Fibroblast of skin of abdomen (primary cell): ENCODE data around the gene CSK.

Source experiments
- DNase-seq: peaks from one replicate; pipeline ENCODE4 v3.0.0-alpha.2; 2013

The CSK gene

GRCh38 chr15:74802862-74803447 lies 21.1 kb downstream of the CSK start:
- DNase-seq, result no peak

GRCh38 chr15:74804935-74805334 lies 23.1 kb downstream of the CSK start:
- DNase-seq, result no peak

DNA sequence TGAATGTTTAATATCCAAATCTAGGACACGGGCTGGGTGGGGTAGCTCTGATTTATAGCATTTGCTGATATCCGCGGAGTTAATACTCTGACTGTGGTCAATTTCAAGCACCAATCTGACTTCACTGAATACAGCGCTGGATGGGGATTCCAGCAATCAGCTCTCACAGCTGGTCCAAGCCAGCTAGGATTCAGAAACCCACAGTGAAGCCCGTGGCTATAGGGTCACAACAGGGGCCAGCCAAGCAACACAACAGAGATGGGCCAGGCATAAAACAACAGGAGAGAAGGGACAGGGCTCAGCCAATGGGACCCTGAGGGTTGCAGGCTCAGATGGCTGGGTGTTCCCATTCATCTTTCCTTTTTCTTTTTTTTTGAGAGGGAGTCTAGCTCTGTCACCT lies 25.4 kb downstream of the CSK start:
- no peak for DNase-seq

DNA sequence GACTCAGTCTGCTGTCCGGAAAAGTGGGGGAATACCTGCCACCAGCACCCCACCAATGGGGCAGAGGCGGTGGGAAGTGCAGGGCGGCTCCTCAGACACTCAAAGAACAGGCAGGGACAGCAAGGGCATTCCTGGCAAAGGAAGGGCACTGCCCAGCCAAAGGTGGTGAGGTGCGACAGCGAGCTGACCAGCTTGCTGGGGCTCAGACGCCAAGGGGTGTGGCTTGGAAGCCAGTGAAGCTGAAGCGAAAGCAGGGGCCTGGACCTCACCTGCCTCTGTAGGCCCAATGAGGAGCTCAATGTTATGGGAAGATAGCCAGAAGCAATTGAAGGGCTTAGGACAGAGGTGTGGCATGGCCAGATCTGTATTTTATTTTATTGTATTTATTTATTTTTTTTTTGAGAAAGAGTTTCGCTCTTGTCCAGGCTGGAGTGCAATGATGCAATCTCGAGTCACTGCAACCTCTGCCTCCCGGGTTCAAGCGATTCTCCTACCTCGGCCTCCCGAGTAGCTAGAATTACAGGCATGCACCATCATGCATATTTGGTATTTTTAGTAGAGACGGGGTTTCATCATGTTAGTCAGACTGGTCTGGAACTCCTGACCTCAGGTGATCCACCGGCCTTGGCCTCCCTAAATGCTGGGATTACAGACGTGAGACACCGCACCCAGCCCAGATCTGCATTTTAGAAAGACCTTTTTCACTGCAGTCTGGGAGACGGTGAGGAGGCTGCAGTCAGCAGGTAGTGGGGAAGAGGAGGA lies 26.4 kb downstream of the CSK start:
- DNase-seq, result no peak

DNA sequence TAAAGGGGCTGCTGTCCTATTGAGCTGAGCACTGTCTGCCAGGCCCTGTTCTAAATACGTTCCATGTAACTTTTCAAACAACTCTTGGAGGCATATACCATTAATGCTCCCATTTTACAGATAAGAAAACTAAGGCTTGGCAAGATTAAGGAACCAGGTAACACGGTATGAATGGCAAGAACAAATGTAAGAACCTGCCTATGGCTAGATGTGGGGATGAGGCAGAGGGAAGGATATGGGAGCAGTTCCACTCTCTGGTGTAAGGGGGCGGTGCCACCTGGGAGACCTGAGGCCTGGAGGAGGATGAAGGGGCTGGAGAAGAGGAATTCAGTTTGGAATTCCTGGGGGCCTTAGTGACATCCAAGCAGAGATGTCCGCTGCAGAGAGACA lies 27.0 kb downstream of the CSK start:
- DNase-seq, result no peak

DNA sequence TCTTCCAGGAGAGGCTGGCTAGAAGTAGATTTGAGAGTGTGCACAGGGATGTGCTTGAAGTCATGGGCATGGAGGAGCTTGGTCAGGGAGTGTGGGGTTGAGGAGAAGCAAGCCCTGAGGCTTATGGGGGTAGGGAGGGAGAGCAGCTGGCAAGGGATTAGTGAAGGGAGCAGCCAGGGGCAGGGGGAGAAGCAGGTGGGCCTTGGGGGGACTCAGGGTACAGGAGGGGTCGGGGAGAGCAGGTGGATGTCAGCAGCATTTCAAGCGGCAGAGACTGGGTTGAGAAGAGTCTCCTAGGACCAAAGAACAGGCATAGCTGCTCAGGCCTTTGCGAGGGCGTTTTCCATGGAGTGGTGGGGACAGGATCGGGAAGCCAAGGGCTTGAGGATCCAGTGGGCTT lies 27.4 kb downstream of the CSK start:
- no peak for DNase-seq

- peak; percentile 31 for DNase-seq
Measured at GRCh38 chr15:74809956-74810355, 28.1 kb downstream of the CSK start.

DNA sequence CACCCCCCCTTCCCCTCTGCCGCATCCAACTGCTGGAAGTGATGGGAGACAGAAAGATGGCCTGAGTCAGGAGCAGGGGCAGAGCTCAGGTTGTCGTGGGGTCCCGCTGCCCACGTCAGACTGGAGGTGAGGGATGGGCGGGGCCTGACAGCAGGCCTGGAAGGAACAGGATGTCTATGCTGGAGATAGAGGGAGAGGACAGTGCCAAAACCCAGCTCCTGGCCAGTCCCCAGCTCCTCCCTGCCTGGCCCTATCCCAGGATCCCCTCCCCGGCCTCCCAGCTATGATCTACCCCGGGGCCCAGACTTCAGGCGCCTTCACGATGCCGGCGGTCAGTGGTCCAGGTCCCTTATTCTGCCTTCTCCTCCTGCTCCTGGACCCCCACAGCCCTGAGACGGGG lies 30.7 kb downstream of the CSK start, which contains the start of gene LMAN1L:
Gene LMAN1L (plus strand): TSS at position 303 of the 400 bp plus-strand sequence. CDS start 20 bp downstream, at position 323.
- DNase-seq, result no peak

DNA sequence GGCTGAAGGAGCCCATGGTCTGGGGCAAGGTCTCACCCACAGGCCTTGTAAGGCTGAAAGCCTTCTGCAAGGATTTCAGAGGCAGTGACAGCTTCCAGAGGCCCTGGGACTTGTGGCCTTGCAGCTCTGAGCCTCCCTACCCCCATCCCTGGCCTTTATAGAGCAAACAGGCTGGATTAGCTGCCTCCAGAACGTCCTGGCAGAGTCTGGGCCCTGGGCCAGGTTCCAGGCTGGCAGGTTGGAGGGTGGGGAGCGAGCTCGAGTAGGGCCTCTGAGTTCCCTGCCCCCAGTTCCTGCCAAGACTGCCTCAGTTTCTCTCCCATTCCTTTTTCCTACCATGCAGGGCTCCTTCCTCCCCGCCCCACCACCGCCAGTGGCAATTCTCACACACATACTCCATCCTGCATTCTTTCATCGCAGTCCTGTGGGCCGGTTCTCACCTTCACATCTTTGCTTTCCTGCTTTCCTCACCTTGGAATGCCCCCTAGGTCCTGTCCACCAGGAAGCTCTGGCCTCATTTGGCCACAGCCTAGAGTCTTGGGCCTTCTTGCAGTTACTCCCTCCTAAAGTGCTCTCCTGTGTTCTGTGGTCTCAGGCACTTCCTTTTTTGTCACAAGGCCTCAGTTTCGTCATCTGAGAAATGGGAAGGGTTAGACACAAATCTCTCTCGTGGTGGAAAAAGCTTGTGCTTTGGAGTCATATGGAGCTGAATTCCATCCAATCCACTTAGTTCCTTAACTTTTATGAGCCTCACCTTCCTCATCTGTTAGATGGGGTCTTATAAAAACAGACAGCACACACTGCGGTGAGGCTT lies 33.4 kb downstream of the CSK start:
- DNase-seq, result no peak

DNA sequence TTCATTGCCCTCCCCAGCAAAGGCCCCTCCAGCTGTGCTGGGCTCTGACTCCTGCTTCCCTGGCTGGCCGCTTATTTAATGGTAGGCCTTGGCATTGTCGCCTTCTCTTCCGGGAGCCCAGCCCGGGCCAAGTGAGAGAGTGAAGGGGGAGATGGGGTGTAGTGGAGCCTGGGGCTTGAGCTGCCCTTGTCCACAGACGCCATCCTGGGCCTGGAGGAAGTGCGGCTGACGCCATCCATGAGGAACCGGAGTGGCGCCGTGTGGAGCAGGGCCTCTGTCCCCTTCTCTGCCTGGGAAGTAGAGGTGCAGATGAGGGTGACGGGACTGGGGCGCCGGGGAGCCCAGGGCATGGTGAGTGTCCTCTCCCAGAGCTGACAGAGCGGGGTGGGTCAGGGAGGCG lies 34.1 kb downstream of the CSK start:
- DNase-seq, result no peak

DNA sequence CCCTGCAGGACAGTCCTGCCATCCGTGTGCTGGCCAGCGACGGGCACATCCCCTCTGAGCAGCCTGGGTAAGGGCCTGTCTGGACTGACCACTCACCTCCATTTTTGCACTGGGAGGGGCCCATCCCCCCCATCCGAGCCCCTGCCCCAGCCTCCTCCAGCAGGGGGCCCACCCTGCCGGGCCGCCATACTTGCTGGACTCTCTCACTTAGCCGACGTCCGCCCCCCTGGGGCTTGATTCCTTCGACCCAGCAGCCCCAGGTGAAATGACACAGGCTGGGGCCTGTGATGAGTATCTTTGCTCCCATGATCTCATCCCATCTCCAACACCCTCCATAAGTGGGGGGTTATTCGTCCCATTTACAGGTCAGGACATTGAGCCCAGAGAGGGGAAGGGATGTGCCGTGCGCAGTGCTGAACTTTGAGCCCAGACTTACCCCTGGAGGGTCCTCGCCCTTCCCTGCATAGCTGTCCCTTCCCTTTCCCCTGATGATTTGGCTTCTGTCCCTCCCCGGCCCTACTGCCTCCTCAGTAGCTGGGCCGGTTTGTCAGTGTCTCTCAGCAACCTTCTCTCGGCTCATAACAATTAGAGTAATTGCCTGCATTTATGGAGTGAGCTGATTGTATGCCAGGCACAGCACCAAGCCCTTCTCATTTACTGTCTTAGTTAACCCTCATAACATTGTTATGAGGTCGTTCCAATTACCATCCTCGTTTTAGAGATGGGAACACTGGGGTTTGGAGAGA lies 34.9 kb downstream of the CSK start:
- no peak for DNase-seq

DNA sequence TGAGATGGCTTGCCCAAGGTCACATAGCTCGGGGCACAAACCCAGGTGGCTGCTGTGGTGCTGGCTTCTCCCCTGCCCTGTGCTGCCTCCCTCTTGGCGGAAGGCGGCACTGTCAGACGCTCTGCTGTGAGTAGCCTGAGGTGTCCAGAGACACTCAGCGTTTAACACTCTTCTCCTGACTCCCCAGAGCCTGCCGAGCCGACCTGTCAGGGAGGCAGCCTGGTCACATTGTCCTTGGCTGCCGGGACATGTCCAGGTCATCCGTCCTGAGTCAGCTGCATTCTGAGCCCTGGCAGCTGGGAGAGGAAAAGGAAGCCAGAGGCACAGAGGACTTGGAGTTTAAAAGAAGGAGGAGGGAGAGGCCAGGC lies 35.5 kb downstream of the CSK start:
- DNase-seq, result no peak

DNA sequence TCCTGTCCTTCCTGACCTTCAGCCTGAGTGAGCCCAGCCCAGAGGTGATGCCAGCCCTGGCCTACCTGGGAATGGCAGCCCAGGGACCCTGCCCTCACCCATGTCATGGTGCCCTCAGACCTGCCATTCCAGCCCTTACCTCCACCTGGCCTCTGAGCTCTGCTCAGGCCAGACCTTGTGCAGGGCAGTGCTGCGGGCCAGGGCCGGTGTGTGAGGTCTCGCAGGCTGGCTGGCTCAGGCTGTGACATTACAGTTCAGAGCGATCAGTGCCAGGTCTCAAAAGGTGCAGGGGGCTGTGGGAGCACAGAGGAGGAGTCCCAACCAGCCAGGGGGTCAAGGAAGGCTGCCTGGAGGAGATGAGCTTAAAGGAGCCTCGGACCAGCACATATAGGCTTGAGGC lies 38.2 kb downstream of the CSK start:
- DNase-seq, result no peak

GRCh38 chr15:74821091-74821789 lies 39.4 kb downstream of the CSK start:
- no peak for DNase-seq

- DNase-seq, result no peak
Measured at GRCh38 chr15:74821790-74822158, 39.9 kb downstream of the CSK start.

DNA sequence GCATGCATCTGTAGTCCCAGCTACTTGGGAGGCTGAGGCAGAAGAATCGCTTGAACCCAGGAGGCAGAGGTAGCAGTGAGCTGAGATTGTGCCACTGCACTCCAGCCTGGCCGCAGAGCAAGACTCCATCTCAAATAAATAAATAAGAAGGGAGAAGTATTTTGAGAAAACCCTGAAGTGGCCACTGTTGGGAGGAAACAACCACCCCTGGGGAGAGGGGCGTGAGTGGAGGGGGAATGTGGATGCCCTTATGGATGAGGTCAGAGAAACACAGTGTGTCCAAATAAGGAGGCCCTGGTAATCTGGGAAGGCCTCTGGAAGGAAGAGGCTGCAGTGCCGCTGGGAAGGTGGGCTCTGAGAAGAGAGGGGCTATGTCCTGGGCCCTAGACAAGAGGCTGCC lies 40.4 kb downstream of the CSK start:
- DNase-seq, result no peak

DNA sequence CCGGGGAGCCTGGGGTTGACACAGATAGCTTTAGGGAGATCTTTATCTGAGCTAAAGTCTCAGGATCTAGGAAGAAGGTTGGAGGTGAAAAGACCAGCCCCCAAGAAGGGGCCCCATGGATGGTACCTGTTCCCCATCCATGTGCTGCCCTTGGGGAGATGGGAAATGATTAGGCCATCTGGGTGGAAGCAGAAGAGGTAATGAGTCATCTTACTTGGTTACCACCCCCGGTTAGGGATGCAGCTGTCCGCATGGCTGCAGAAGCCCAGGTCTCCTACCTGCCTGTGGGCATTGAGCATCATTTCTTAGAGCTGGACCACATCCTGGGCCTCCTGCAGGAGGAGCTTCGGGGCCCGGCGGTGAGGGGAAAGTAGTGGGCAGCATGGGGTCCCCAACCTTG lies 41.4 kb downstream of the CSK start:
- DNase-seq, result no peak

- DNase-seq, result no peak
Measured at GRCh38 chr15:74824976-74825375, 43.1 kb downstream of the CSK start.

- DNase-seq, result no peak
Measured at GRCh38 chr15:74825866-74826265, 44.0 kb downstream of the CSK start.

DNA sequence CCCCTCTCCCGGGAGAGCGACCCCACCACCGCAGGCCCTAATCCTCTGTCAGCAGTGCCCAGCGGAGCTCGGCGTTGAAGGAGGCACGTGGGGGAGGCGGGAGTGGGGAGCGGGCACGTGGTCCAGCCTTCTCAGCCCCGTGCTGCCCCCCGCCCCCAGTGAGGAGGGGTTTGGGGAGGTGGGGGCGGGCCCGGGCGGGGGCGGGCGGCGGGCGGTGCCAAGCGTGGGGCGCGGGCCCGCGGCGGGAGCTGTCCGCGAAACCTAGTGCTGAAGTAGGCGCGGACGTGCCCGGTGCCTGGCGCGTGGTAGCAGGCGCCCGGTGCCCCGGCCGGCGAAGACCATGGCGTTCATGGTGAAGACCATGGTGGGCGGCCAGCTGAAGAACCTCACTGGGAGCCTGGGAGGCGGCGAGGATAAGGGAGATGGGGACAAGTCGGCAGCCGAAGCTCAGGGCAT lies 44.5 kb downstream of the CSK start, which contains the start of gene CPLX3:
Gene CPLX3 (plus strand): TSS at position 264 of the 456 bp plus-strand sequence. CDS start 77 bp downstream, at position 341.
- no peak for DNase-seq

DNA sequence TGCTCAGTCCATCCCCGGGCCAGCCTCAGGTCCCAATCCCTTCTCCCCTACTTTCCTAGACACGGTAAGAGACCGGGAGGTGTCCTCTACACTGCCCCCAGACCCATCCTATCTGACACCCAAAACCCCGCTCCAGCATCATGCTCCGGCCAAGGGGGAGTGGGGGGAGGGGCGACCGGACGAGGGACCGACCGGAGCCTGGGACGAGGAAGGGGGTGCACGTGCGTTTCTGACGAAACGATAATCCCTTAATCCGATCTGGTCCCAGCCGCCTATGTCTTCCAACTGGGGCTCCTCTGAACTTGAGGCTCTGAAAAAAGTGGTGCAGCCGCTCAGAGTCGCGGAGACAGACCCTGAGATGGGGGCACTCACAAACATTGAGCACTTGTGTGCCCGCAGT lies 45.0 kb downstream of the CSK start:
- no peak for DNase-seq

DNA sequence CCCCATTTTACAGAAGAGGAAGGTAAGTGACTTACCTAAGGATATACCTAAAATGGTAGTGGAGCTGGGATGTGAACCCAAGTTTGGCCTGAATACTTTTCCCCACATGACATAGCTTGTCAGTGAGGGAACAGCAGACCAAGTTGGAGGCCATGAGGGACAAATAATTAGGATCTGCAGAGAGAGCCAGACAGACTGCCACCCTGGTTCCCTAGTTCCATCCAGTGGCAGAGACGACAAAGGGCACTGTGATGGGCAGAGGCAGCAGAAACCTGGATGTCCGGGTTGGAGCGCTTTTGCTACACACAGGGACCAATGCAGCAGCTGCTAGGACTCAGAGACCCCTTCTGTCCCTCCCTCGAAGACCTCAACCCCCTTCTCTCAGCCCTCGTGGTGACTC lies 45.7 kb downstream of the CSK start:
- DNase-seq, result no peak
